HEK293 (cell line): Measurements from ENCODE around the gene ABTB2.

ENCODE experiments used
- CTCF ChIA-PET: fragments of 350-600 bp; formaldehyde crosslinking; extraction: SDS; loops from one replicate; lab custom pipeline; 2021; ENCODE audit warnings: antibody characterized with exemption; lab: Yijun Ruan, JAX
- POLR2A ChIA-PET: fragments of 300-600 bp; formaldehyde crosslinking; extraction: SDS; loops from one replicate; lab custom pipeline; 2020; ENCODE audit warnings: antibody characterized with exemption, inconsistent platforms; lab: Yijun Ruan, JAX
- H3K27ac ChIP-seq: fragments of 200-500 bp; sonication (Bioruptor generic); 2 replicates; pipeline ENCODE4 v1.5.1; 2014; ENCODE audit warnings: low read depth, low read length, control low read depth, inconsistent platforms; ENCODE audit errors: extremely low read depth
- H3K36me3 ChIP-seq, 2 experiments: fragments of 200-500 bp in 1 of 2; sonication (Bioruptor generic) in 1 of 2; 1 replicate in 1 of 2; 2 replicates in 1 of 2; pipeline ENCODE4 v1.5.1; 2014 to 2017; ENCODE audit warnings: inconsistent platforms in 2 of 2, low read length in 2 of 2; ENCODE audit not compliant: control insufficient read depth in 2 of 2, insufficient read depth in 1 of 2
- H3K4me1 ChIP-seq: fragments of 200-500 bp; sonication (Bioruptor generic); 2 replicates; pipeline ENCODE4 v1.5.1; 2014; ENCODE audit warnings: mild to moderate bottlenecking, low read length, inconsistent platforms; ENCODE audit not compliant: control insufficient read depth, insufficient read depth
- H3K4me3 ChIP-seq: 2 replicates; pipeline ENCODE4 v1.5.1; 2011; ENCODE audit warnings: low read depth, mild to moderate bottlenecking, control low read depth, low read length, moderate library complexity
- H3K9me3 ChIP-seq: fragments of 200-500 bp; sonication (Bioruptor generic); 2 replicates; pipeline ENCODE4 v1.5.1; 2014; ENCODE audit warnings: low read depth, low read length, inconsistent platforms; ENCODE audit not compliant: control insufficient read depth, insufficient read depth
- GLI2 ChIP-seq: fragments of 450-650 bp; formaldehyde crosslinking; IDR thresholded peaks from 2 replicates; pipeline ENCODE4; 2017; ENCODE audit warnings: missing biosample characterization, missing genetic modification characterization, low read depth, borderline replicate concordance
- GLIS2 ChIP-seq: fragments of 450-650 bp; formaldehyde crosslinking; IDR thresholded peaks from 2 replicates; pipeline ENCODE4 v1.5.1; 2016; ENCODE audit warnings: missing biosample characterization, missing genetic modification characterization
- HOXC10 ChIP-seq: sonication (generic); formaldehyde crosslinking; IDR thresholded peaks from 2 replicates; pipeline ENCODE4 v1.8.1; 2023; ENCODE audit warnings: mild to moderate bottlenecking, missing genetic modification reagents
- MEIS1 ChIP-seq: sonication (generic); formaldehyde crosslinking; IDR thresholded peaks from 2 replicates; pipeline ENCODE4 v1.8.1; 2022; ENCODE audit warnings: missing genetic modification reagents, mild to moderate bottlenecking, borderline replicate concordance
- MZF1 ChIP-seq: fragments of 450-650 bp; formaldehyde crosslinking; IDR thresholded peaks from 2 replicates; pipeline ENCODE4 v1.5.1; 2017; ENCODE audit warnings: missing biosample characterization, missing genetic modification characterization, borderline replicate concordance
- ZBTB17 ChIP-seq: fragments of 450-650 bp; formaldehyde crosslinking; IDR thresholded peaks from 2 replicates; pipeline ENCODE4 v1.5.1; 2016; ENCODE audit warnings: missing biosample characterization, missing genetic modification characterization
- ZFP37 ChIP-seq: fragments of 450-650 bp; formaldehyde crosslinking; IDR thresholded peaks from 2 replicates; pipeline ENCODE4 v1.5.1; 2016; ENCODE audit warnings: missing biosample characterization, missing genetic modification characterization
- ZNF133 ChIP-seq: fragments of 450-650 bp; formaldehyde crosslinking; IDR thresholded peaks from 2 replicates; pipeline ENCODE4 v1.5.1; 2016; ENCODE audit warnings: missing biosample characterization, missing genetic modification characterization
- ZNF169 ChIP-seq: fragments of 450-650 bp; formaldehyde crosslinking; IDR thresholded peaks from 2 replicates; pipeline ENCODE4 v1.5.1; 2016; ENCODE audit warnings: missing biosample characterization, missing genetic modification characterization
- ZNF2 ChIP-seq: fragments of 450-650 bp; formaldehyde crosslinking; IDR thresholded peaks from 2 replicates; pipeline ENCODE4 v1.5.1; 2016; ENCODE audit warnings: missing biosample characterization, missing genetic modification characterization
- ZNF202 ChIP-seq: fragments of 450-650 bp; formaldehyde crosslinking; IDR thresholded peaks from 2 replicates; pipeline ENCODE4 v1.5.1; 2016; ENCODE audit warnings: missing biosample characterization, missing genetic modification characterization, borderline replicate concordance
- ZNF292 ChIP-seq: fragments of 450-650 bp; formaldehyde crosslinking; IDR thresholded peaks from 2 replicates; pipeline ENCODE4 v1.5.1; 2016; ENCODE audit warnings: low read depth, missing biosample characterization, missing genetic modification characterization, borderline replicate concordance
- ZNF391 ChIP-seq: fragments of 450-650 bp; formaldehyde crosslinking; IDR thresholded peaks from 2 replicates; pipeline ENCODE4 v1.5.1; 2016; ENCODE audit warnings: low read depth, missing biosample characterization, missing genetic modification characterization, borderline replicate concordance
- ZNF404 ChIP-seq: fragments of 450-650 bp; formaldehyde crosslinking; IDR thresholded peaks from 2 replicates; pipeline ENCODE4 v1.5.1; 2017; ENCODE audit warnings: missing biosample characterization, missing genetic modification characterization
- ZNF560 ChIP-seq: fragments of 450-650 bp; formaldehyde crosslinking; IDR thresholded peaks from 2 replicates; pipeline ENCODE4 v1.5.1; 2017; ENCODE audit warnings: missing biosample characterization, missing genetic modification characterization, borderline replicate concordance
- ZNF664 ChIP-seq: fragments of 450-650 bp; formaldehyde crosslinking; IDR thresholded peaks from 2 replicates; pipeline ENCODE4 v1.5.1; 2016; ENCODE audit warnings: missing biosample characterization, missing genetic modification characterization
- ZNF777 ChIP-seq: fragments of 450-650 bp; formaldehyde crosslinking; IDR thresholded peaks from 2 replicates; pipeline ENCODE4 v1.5.1; 2017; ENCODE audit warnings: missing biosample characterization, missing genetic modification characterization, borderline replicate concordance
- ZSCAN23 ChIP-seq: fragments of 450-650 bp; formaldehyde crosslinking; IDR thresholded peaks from 2 replicates; pipeline ENCODE4 v1.5.1; 2016; ENCODE audit warnings: missing biosample characterization, missing genetic modification characterization
- TF ChIP-seq, protein P1 (sequence below): fragments of 450-650 bp; formaldehyde crosslinking; IDR thresholded peaks from 2 replicates; pipeline ENCODE4 v1.5.1; 2016; ENCODE audit warnings: missing biosample characterization, missing genetic modification characterization
- TF ChIP-seq, protein P2 (sequence below): fragments of 450-650 bp; formaldehyde crosslinking; IDR thresholded peaks from 2 replicates; pipeline ENCODE4 v1.5.1; 2017; ENCODE audit warnings: missing biosample characterization, mild to moderate bottlenecking, missing genetic modification characterization, moderate library complexity
- TF ChIP-seq, protein P3 (sequence below): fragments of 450-650 bp; formaldehyde crosslinking; optimal IDR thresholded peaks from 2 replicates; pipeline ENCODE3; 2016; ENCODE audit warnings: missing biosample characterization, mild to moderate bottlenecking, missing genetic modification characterization
- TF ChIP-seq, protein P4 (sequence below): fragments of 450-650 bp; formaldehyde crosslinking; IDR thresholded peaks from 2 replicates; pipeline ENCODE4 v1.5.1; 2016; ENCODE audit warnings: missing biosample characterization, missing genetic modification characterization
- TF ChIP-seq, protein P5 (sequence below): fragments of 450-650 bp; formaldehyde crosslinking; IDR thresholded peaks from 2 replicates; pipeline ENCODE4 v1.5.1; 2016; ENCODE audit warnings: missing biosample characterization, missing genetic modification characterization
- TF ChIP-seq, protein P6 (sequence below): fragments of 450-650 bp; formaldehyde crosslinking; IDR thresholded peaks from 2 replicates; pipeline ENCODE4 v1.5.1; 2017; ENCODE audit warnings: missing biosample characterization, missing genetic modification characterization
- TF ChIP-seq, protein P7 (sequence below): fragments of 450-650 bp; formaldehyde crosslinking; IDR thresholded peaks from 2 replicates; pipeline ENCODE4 v1.5.1; 2016; ENCODE audit warnings: missing biosample characterization, missing genetic modification characterization

Gene ABTB2

DNA sequence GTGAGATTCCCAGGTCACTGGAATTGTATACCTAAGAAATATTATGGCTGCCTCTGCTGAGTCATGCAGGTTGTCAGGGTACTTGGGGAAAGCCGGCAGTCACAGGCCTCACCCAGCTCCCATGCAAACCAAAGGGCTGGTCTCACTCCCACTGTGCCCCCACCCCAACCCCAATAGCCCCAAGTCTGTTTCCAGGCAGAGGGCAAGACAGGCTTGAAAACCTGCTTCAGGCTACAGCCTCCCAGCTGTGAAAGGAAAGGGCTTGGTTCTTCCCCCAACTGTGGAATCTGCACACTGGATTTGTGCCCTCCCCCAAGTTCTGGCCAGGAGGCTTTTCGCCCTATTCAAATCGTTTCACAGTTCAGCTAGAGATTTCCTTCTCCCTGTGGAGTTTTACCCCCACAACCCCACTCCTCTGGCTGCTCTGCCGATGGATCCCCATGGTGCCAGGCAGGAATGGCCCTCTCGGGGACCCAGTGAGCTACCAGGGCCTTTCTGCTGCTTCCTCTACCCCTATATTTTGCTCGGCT is 37.0 kb upstream of the ABTB2 start:
- ChIA-PET POLR2A (no interaction called here), CTCF (interaction anchor here (0.7 kb wide), 1 partner anchor 601 kb away, joined by 3 read pairs; no protein-coding TSS in a partner anchor)
- no peaks in the 10 kb centered on the region for H3K9me3 ChIP-seq
- no peak for TF ChIP-seq GLIS2 (tag by site-specific recombination)
- no peak for TF ChIP-seq ZNF2 (tag by site-specific recombination)
- no peak for TF ChIP-seq ZSCAN23 (tag by site-specific recombination)
- TF ChIP-seq ZNF202 (tag by site-specific recombination): no peak
- TF ChIP-seq GLI2 (tag by site-specific recombination): no peak
- no peak for TF ChIP-seq MEIS1 (CRISPR knock-in tag)
- TF ChIP-seq, protein P1, sequence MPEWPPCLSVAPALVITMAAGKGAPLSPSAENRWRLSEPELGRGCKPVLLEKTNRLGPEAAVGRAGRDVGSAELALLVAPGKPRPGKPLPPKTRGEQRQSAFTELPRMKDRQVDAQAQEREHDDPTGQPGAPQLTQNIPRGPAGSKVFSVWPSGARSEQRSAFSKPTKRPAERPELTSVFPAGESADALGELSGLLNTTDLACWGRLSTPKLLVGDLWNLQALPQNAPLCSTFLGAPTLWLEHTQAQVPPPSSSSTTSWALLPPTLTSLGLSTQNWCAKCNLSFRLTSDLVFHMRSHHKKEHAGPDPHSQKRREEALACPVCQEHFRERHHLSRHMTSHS (tag by site-specific recombination): no peak
- TF ChIP-seq, protein P2, sequence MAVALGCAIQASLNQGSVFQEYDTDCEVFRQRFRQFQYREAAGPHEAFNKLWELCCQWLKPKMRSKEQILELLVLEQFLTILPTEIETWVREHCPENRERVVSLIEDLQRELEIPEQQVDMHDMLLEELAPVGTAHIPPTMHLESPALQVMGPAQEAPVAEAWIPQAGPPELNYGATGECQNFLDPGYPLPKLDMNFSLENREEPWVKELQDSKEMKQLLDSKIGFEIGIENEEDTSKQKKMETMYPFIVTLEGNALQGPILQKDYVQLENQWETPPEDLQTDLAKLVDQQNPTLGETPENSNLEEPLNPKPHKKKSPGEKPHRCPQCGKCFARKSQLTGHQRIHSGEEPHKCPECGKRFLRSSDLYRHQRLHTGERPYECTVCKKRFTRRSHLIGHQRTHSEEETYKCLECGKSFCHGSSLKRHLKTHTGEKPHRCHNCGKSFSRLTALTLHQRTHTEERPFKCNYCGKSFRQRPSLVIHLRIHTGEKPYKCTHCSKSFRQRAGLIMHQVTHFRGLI (tag by site-specific recombination): no peak
- H3K36me3 ChIP-seq: no peaks in the 10 kb centered on the region
- no peaks in the 10 kb centered on the region for H3K4me1 ChIP-seq
- H3K4me3 ChIP-seq: no peak overlapping the region
- no peak overlapping the region for H3K27ac ChIP-seq

DNA sequence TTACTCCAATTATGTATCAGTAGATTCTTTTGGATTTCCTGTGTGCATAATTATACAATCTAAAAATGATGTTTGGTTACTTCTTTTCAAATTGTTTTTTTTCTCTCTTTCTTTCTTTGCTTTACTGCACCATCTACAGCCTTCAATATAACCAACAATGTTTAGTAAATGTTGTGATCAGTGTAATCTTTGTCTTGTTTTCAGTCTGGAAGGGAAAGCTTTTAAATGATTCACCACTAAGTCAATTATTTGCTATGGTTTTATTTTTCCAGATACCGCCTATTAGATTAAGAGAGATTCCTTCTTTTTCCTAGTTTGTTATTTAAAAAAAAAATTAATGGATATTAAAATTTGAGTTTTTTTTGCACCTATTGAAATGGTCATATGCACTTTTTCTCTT is 29.8 kb upstream of the ABTB2 start:
- TF ChIP-seq ZNF391 (tag by site-specific recombination) (no peak), ZNF133 (tag by site-specific recombination) (no peak), ZNF292 (tag by site-specific recombination) (no peak), ZFP37 (tag by site-specific recombination) (no peak), ZNF404 (tag by site-specific recombination) (no peak), MZF1 (tag by site-specific recombination) (no peak), ZNF664 (tag by site-specific recombination) (no peak), ZNF169 (tag by site-specific recombination) (no peak), ZNF777 (tag by site-specific recombination) (no peak), ZBTB17 (tag by site-specific recombination) (no peak), HOXC10 (CRISPR knock-in tag) (no peak), ZNF560 (no peak)
- TF ChIP-seq, protein P3, sequence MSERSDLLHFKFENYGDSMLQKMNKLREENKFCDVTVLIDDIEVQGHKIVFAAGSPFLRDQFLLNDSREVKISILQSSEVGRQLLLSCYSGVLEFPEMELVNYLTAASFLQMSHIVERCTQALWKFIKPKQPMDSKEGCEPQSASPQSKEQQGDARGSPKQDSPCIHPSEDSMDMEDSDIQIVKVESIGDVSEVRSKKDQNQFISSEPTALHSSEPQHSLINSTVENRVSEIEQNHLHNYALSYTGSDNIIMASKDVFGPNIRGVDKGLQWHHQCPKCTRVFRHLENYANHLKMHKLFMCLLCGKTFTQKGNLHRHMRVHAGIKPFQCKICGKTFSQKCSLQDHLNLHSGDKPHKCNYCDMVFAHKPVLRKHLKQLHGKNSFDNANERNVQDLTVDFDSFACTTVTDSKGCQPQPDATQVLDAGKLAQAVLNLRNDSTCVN: no peak
- TF ChIP-seq, protein P4, sequence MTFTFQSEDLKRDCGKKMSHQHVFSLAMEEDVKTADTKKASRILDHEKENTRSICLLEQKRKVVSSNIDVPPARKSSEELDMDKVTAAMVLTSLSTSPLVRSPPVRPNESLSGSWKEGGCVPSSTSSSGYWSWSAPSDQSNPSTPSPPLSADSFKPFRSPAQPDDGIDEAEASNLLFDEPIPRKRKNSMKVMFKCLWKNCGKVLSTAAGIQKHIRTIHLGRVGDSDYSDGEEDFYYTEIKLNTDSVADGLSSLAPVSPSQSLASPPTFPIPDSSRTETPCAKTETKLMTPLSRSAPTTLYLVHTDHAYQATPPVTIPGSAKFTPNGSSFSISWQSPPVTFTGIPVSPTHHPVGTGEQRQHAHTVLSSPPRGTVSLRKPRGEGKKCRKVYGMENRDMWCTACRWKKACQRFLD (tag by site-specific recombination): no peak
- TF ChIP-seq, protein P5, sequence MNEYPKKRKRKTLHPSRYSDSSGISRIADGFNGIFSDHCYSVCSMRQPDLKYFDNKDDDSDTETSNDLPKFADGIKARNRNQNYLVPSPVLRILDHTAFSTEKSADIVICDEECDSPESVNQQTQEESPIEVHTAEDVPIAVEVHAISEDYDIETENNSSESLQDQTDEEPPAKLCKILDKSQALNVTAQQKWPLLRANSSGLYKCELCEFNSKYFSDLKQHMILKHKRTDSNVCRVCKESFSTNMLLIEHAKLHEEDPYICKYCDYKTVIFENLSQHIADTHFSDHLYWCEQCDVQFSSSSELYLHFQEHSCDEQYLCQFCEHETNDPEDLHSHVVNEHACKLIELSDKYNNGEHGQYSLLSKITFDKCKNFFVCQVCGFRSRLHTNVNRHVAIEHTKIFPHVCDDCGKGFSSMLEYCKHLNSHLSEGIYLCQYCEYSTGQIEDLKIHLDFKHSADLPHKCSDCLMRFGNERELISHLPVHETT (tag by site-specific recombination): no peak
- TF ChIP-seq, protein P6, sequence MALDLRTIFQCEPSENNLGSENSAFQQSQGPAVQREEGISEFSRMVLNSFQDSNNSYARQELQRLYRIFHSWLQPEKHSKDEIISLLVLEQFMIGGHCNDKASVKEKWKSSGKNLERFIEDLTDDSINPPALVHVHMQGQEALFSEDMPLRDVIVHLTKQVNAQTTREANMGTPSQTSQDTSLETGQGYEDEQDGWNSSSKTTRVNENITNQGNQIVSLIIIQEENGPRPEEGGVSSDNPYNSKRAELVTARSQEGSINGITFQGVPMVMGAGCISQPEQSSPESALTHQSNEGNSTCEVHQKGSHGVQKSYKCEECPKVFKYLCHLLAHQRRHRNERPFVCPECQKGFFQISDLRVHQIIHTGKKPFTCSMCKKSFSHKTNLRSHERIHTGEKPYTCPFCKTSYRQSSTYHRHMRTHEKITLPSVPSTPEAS (tag by site-specific recombination): no peak
- TF ChIP-seq, protein P7, sequence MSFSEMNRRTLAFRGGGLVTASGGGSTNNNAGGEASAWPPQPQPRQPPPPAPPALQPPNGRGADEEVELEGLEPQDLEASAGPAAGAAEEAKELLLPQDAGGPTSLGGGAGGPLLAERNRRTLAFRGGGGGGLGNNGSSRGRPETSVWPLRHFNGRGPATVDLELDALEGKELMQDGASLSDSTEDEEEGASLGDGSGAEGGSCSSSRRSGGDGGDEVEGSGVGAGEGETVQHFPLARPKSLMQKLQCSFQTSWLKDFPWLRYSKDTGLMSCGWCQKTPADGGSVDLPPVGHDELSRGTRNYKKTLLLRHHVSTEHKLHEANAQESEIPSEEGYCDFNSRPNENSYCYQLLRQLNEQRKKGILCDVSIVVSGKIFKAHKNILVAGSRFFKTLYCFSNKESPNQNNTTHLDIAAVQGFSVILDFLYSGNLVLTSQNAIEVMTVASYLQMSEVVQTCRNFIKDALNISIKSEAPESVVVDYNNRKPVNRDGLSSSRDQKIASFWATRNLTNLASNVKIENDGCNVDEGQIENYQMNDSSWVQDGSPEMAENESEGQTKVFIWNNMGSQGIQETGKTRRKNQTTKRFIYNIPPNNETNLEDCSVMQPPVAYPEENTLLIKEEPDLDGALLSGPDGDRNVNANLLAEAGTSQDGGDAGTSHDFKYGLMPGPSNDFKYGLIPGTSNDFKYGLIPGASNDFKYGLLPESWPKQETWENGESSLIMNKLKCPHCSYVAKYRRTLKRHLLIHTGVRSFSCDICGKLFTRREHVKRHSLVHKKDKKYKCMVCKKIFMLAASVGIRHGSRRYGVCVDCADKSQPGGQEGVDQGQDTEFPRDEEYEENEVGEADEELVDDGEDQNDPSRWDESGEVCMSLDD (tag by site-specific recombination): no peak
- CTCF ChIA-PET: interaction anchor here (0.6 kb wide), 1 partner anchor 25 kb away, joined by 3 read pairs; no protein-coding TSS in a partner anchor
- POLR2A ChIA-PET: no interaction called here
- no peaks in the 10 kb centered on the region for H3K9me3 ChIP-seq
- H3K36me3 ChIP-seq: no peaks in the 10 kb centered on the region
- no peak overlapping the region for H3K27ac ChIP-seq
- H3K4me1 ChIP-seq: no peaks in the 10 kb centered on the region
- no peak overlapping the region for H3K4me3 ChIP-seq
